GM19023 (cell line): Measurements from ENCODE around the gene SLC5A1.

Source experiments
- ATAC-seq: cut with Tn5 transposase; IDR thresholded peaks from one replicate; pipeline ENCODE4 v1.9.1; 2021; ENCODE audit warnings: mild to moderate bottlenecking, moderate library complexity; ENCODE audit not compliant: unreplicated experiment

Gene SLC5A1

GRCh38 chr22:32042924-32043323 lies at the start of gene SLC5A1:
TSS of gene SLC5A1 (plus strand) at chr22:32043261. CDS start at chr22:32043282, 21 bp downstream.
- no peak for ATAC-seq

DNA sequence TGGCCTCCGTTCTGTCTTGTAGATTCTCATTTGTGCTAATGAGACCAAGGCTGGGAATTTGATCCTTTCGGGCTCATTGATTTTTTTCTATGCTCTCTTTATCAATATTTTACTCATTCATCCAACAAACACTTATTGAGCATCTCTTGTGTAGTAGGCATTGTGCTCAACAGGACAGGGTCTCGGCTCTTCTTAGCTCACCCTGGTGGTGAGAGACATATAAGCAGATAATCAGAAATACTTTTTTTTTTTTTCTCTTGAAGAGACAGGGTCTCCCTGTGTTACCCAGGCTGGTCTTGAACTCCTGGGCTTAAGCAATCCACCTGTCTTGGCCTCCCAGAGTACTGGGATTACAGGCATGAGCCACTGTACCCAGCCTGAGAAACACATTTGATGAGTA lies 48.0 kb upstream of the SLC5A1 start:
- no peak for ATAC-seq

DNA sequence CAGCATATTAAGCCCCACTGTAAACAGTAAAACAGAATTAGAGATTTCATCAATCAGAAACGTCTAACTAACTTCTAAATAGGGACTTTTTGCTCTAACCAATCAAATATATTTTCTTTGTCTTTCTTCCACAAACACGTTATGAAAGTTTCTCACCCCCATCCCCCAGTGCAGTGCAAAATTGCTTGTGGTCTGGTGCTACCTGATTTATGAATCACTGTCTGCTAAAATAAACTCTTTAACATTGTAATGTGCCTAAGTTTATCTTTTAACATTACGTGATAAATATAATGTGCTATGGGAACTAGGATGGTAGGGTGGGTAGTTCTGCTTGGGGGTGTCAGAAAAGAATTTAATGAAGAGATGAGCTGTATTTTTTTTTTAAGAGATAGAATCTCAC lies 47.3 kb upstream of the SLC5A1 start:
- ATAC-seq, result no peak

DNA sequence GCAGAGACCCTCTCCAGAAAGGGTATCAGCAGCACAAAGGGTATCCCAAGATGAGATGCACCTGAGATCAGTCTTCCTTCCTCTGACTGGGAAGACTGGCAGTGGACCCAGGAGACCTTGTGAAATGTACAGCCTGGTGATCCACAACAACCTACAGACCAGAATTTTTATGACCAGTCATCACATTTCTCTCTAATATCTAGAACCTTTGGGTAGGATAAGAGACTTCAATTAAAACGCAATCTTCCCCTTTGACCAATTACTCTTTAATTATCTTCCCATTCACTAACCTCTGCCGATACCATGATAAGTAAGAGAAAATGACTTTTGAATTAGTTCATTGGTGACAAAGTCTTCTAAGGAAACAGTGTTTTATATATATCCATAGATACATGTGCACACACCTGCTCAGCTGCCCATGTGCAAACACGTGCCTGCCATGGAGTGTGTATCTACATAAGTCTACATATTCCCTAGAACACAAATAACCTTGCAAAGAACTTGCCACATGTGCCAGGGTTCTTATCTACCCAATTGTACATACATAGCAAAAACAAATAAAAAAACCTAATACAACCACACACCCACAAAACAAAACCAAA lies 44.2 kb upstream of the SLC5A1 start:
- ATAC-seq, result no peak

GRCh38 chr22:32000181-32000580 lies 42.9 kb upstream of the SLC5A1 start:
- no peak for ATAC-seq

GRCh38 chr22:32005453-32005852 lies 37.6 kb upstream of the SLC5A1 start:
- no peak for ATAC-seq

DNA sequence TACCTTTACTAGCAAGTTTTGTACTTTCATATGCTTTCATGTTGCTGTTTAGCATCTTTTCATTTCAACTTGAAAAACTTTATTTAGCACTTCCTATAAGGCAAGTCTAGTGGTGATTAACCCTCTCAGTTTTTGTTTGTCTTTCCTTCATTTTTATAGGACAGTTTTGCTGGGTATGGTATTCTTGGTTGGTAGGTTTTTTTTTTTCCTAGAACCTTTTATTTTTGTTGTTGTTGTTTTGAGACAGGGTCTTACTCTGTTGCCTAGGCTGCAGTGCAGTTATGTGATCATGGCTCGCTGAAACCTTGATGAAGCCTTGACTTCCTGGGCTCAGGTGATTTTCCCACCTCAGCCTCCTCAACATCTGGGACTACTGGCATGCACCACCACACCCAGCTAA lies 29.9 kb upstream of the SLC5A1 start:
- ATAC-seq, result no peak

DNA sequence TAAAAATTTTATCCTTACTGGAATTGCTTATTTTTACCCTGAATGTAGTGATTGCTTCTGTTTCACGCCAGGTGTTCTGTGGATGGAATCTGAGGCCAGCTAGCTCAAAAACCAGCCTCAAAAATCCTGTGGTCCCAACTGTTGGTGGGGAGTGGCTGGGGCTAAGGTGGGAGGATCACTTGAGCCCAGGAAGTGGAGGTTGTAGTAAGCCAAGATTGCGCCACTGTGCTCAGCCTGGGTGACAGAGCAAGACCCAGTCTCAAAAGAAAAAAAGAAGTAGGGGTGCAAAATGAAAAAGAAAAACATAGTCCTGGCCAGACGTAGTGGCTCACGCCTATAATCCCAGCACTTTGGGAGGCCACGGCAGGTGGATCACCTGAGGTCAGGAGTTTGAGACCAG lies 27.0 kb upstream of the SLC5A1 start:
- ATAC-seq, result no peak

DNA sequence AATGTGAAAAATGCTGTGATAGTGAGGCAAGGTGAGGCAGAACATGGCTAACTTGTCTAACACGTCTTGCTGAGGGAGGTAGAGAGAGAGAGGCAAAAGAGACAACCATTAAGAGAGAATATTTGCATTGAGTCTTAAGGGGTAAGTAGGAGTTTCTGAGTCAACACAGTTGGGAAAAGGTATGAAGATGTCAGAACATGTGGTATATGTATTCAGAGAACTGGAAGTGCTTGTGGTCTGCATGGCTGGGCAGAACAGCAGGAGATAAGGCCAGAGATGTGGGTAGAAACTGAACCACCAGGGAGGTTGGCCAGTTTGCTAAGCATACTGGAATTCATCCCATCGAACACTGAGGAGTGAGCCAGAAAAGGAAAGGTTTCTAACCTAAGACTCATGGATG lies 25.0 kb upstream of the SLC5A1 start:
- no peak for ATAC-seq

DNA sequence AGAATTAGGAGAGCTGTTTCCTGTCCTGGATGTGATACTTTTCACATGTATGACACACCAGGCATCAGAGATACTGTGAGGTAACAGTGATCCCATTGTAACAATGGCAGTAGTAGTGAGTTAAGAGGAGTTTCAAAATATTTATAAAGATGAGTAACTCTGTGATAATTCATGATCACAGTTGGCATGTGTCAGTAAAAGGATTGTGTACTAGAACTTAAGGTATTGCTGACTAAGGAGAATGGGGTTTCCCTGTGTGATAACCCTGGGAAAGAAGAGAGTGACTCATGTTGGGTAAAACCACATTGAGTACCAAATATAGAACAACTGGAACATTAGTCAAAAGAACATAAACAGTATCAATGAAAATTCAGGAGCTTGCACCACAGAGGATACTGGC lies 22.9 kb upstream of the SLC5A1 start:
- ATAC-seq, result no peak

DNA sequence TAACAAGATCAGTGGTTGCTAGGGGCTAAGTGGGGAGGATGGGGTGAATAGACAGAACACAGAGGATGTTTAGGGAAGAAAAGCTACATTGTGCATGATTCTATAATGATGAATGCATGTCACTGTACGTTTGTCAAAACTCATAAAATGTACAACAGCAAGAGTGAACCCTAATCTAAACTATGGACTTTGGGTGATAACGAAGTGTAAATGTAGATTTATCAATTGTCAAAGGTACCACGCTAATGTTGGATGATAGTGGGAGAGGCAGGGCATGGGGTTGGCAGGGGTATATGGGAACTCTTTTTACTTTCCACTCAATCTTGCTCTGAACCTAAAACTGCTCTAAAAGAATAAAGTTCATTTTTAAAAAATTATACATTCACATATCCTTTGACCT lies 21.3 kb upstream of the SLC5A1 start:
- no peak for ATAC-seq

- ATAC-seq, result no peak
These were observed 19.7 kb upstream of the SLC5A1 start for GRCh38 chr22:32023251-32023827.

DNA sequence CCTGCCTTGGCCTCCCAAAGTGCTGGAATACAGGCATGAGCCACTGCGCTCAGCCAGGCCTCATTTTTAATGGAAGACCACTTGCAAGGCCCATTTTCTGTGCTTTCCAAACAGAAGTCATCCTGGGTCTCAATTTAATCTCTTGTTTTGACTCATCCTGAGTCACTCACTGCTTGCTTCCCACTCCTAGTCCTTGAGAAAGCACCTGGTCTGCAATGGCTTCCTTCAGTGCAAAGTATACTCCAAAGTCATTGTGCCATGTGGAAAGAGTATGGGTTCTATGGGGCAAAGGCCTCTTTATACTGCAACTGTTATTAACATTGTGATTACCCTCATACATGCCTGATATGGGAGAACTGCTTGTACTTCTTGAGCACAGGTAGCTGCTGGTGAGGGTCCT lies 18.3 kb upstream of the SLC5A1 start:
- ATAC-seq, result no peak

DNA sequence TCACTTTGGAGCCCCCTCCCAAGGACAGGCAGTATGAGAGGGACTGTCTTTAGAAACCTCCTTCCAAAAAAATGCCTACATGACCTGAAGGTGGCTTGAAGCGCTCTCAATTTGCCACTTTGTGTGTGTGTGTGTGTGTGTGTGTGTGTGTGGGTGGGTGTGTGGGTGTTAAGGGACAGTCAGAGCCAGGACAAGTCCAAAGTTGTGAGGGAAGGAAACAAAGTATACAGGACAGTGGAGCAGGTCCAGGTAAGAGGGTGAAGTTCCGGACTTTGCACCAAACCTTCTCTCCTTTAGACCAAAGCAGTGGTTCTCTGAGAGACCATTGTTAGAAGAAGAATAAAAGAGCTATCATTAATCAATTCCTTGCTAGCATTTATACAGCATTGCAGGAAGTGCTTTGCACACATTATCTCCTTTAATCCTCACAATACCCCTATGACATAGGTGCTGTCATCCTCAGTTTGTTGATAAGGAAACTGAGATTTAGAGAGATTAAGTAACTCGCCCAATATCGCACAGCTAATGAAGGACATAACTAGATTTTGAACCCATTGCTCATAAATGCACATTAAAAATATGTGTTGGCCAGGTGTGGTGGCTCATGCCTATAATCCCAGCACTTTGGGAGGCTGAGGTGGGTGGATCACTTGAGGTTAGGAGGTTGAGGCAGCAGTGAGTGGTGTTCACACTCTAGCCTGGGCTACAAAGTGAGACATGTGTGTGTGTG lies 12.4 kb upstream of the SLC5A1 start:
- no peak for ATAC-seq

GRCh38 chr22:32031466-32031865 lies 11.6 kb upstream of the SLC5A1 start:
- no peak for ATAC-seq

GRCh38 chr22:32034275-32034674 lies 8.8 kb upstream of the SLC5A1 start:
- no peak for ATAC-seq

DNA sequence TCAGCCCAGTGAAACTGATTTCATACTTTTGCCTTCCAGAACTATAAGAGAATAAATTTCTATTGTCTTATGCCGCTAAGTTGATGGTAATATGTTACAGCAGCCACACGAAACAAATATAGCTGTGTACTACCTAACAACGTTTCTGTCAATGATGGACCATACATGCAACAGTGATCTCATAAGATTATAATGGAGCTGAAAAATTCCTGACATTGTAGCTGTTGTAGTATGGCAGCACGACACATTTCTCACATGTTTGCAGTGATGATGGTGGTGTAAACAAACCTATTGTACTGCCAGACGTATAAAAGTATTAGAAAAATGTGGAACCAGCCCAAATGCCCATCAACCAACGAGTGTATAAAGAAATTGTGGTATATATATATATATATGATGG lies 5.8 kb upstream of the SLC5A1 start:
- no peak for ATAC-seq

DNA sequence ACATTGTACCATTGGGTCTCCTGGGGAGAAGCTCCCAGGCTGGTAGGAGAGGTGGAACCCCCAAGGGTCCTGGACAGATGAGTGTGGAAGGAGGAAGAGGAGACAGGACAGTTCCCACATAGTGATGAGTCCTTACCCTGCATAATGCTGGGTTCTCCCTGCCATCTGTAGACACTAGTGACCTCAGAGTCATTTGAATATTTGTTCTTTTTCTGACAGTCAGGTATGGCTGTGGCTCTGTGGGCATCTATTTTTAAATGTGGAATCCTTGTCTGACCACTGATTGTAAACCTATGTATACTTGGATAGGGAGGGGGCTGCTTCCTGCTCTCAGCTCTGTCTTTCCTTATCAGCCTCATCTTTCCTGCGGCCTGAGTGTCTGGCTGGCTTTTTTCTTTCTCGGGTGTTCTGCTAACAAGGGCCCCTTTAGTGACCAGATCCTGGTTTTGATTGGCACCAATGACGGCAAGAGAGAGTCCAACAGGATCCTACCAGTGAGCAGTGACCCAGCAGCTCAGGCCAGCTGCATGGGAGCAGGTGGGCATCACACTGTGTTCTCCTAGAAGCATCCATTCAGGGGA lies 2.6 kb upstream of the SLC5A1 start:
- ATAC-seq, result no peak

- no peak for ATAC-seq
These were observed 330 bp downstream of the SLC5A1 start for GRCh38 chr22:32043391-32043790.

DNA sequence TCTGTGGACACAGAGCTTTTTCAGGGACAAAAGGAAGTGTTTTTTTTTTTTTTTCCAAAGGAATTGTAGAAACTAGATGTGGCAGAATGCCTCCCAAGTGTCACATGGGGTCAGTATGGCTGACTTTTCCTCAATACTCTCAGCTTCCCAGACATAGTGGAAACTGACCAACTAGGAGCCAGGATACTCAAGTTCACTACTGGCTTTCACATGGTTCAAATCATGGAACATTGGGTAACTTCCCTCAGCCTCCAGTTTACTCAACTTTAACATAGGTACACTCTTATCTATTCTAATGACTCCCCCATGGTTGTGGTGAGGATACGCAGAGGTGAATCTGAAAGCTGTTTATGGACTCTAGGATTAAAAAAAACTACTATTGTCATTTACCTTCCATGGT lies 1.4 kb downstream of the SLC5A1 start:
- no peak for ATAC-seq

DNA sequence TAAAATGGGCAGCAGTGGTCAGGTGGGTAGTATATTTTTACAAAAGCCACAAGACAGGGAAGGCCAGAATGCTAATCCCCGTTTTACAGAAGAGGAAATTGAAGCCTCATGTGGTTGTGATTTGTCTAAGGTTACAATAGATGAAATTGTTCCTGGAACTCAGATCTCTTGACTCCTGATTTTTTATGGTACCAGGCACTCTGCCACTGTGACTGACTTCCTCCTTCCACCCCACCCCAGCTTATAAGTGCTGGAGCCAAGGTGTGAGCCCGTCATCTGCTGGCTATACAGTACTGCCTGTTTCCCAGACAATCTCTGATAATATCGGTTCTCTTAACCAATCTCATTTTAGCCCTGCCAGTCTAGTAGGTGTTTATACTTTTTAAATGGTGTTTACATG lies 1.9 kb downstream of the SLC5A1 start:
- no peak for ATAC-seq

DNA sequence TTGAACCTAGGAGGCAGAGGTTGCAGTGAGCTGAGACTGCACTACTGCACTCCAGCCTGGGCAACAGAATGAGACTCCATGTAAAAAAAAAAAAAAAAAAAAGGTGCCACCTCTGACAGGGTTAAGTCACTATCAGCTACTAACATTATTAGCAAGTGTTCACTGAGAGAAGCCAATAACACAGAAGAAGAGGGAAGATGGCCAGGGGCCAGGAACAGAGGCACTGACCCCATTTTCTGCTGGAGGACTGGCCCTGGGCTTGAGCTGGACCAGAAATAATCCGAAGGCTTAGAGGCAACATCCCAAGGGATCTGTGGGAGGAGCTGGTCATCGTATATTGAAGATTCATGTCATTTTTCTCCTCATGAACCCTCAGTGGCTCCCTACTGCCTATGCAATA lies 5.0 kb downstream of the SLC5A1 start:
- no peak for ATAC-seq
